ENCODE measurements around the gene CARNS1. TPM values are rescaled to one million over a fixed set of nuclear protein-coding genes. Genes with fewer than 3 reads are reported as not detected.

The CARNS1 gene
- total and polyA plus RNA-seq, 10 donors = 1.0 to 4.4 (median 2.0) TPM

- 70 to 88% (median 82%) methylated on average over 2 to 5 of the region's 5 CpGs for WGBS, 5 donors
- Histone ChIP-seq H3K27me3 (replicated peaks in 1 of 7) (no peaks in the 10 kb centered on the region), H3K9me3 (no peaks in the 10 kb centered on the region), H3K27ac (peak overlapping the region in 6 of 8 donors; percentile 91 to 98 (median 96)), H3K36me3 (peaks cover 0 to 11% (median 0%) of the 10 kb centered on the region in 6 donors), H3K4me1 (peaks cover 27 to 86% (median 62%) of the 10 kb centered on the region in 6 donors), H3K4me3 (no peak overlapping the region)
- intact Hi-C loops (cut with DNase I; ENCODE audit: low total_unique reads) = no loop called here
- TF ChIP-seq, protein P1, sequence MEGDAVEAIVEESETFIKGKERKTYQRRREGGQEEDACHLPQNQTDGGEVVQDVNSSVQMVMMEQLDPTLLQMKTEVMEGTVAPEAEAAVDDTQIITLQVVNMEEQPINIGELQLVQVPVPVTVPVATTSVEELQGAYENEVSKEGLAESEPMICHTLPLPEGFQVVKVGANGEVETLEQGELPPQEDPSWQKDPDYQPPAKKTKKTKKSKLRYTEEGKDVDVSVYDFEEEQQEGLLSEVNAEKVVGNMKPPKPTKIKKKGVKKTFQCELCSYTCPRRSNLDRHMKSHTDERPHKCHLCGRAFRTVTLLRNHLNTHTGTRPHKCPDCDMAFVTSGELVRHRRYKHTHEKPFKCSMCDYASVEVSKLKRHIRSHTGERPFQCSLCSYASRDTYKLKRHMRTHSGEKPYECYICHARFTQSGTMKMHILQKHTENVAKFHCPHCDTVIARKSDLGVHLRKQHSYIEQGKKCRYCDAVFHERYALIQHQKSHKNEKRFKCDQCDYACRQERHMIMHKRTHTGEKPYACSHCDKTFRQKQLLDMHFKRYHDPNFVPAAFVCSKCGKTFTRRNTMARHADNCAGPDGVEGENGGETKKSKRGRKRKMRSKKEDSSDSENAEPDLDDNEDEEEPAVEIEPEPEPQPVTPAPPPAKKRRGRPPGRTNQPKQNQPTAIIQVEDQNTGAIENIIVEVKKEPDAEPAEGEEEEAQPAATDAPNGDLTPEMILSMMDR (IDR thresholded peaks at IDR 0.05 in 8 of 11, conservative IDR thresholded peaks at IDR 0.05 in 3 of 11) = no peak
- peak in 1 of 3 donors; percentile 13 for TF ChIP-seq POLR2AphosphoS5 (IDR thresholded peaks at IDR 0.05)
- no peak for DNase-seq
Measured at GRCh38 chr11:67466367-67466766, 50.9 kb downstream of the CARNS1 start.

- WGBS, 5 donors = 79 to 81% (median 80%) methylated on average over 11 of the region's 11 CpGs
- DNase-seq = no peak
- H3K9me3 ChIP-seq = no peaks in the 10 kb centered on the region
- peak in 1 of 3 donors; percentile 22 for TF ChIP-seq POLR2AphosphoS5 (IDR thresholded peaks at IDR 0.05)
- TF ChIP-seq POLR2A (IDR thresholded peaks at IDR 0.05) = no peak
- TF ChIP-seq, protein P1 (IDR thresholded peaks at IDR 0.05 in 8 of 11, conservative IDR thresholded peaks at IDR 0.05 in 3 of 11) = no peak
- peak overlapping the region in 5 of 8 donors; percentile 94 to 98 (median 96) for H3K27ac ChIP-seq
- peaks cover 0 to 11% (median 0%) of the 10 kb centered on the region in 6 donors for H3K36me3 ChIP-seq
- intact Hi-C loops (cut with DNase I; ENCODE audit: low total_unique reads) = no loop called here
- peaks cover 27 to 79% (median 62%) of the 10 kb centered on the region in 6 donors for H3K4me1 ChIP-seq
- peak overlapping the region in 2 of 8 donors; percentile 95 to 99 for H3K4me3 ChIP-seq
- H3K27me3 ChIP-seq (replicated peaks in 1 of 7) = no peaks in the 10 kb centered on the region
Measured at GRCh38 chr11:67466962-67467771, 51.7 kb downstream of the CARNS1 start.

DNA sequence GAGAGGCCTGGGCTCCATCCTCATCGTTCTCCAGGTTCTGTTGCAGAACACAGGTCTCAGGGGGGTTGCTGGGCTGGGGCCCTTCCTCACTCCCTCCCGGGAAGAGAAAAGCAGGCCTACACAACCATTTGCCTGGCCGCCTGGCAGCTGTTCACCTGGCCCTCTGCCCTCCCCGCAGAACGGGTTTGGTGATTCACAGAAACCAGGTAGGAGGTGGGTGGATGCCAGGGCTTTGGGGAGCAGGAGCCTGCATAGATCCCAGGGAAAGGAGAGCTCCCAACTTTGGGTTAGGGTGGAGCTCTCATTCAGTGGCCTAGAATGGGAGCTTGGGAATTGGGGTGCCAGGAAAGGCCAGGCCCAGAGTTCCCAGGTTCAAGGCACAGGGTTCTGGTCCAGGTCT is 52.6 kb downstream of the CARNS1 start:
- intact Hi-C loops (cut with DNase I; ENCODE audit: low total_unique reads) = no loop called here
- DNase-seq = no peak

DNA sequence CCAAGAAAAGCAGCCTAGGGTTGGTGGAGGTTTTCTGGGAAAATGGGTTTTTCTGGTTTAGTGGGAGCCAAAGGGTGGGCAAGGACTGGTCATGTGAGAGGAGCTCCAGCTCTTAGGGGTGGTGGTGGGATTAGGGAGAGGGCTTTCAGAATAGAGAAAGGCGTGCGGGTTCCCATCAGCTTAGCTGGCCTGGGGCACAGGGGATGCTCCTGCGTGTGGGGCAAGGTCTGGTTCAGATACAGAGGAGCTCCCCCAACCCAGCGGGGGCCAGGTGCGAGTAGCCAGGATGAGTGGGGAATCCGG is 52.9 kb downstream of the CARNS1 start:
- peaks cover 27 to 67% (median 59%) of the 10 kb centered on the region in 6 donors for H3K4me1 ChIP-seq

More for the DNA sequence above, 52.6 kb downstream of the CARNS1 start:
- peak overlapping the region; percentile 71 to 98 (median 92) for H3K27ac ChIP-seq
- H3K9me3 ChIP-seq = no peaks in the 10 kb centered on the region
- TF ChIP-seq POLR2AphosphoS5 (IDR thresholded peaks at IDR 0.05) (no peak), POLR2A (IDR thresholded peaks at IDR 0.05) (no peak)
- TF ChIP-seq, protein P1 (IDR thresholded peaks at IDR 0.05 in 8 of 11, conservative IDR thresholded peaks at IDR 0.05 in 3 of 11) = no peak
- H3K4me3 ChIP-seq = peak overlapping the region; percentile 94 to 99 (median 95)
- no peaks in the 10 kb centered on the region for H3K27me3 ChIP-seq (replicated peaks in 1 of 7)
- peaks cover 0 to 11% (median 0%) of the 10 kb centered on the region in 6 donors for H3K36me3 ChIP-seq
- 45 to 67% (median 58%) methylated on average over 5 of the region's 5 CpGs for WGBS, 5 donors
- peaks cover 27 to 70% (median 62%) of the 10 kb centered on the region in 6 donors for H3K4me1 ChIP-seq

More for the DNA sequence above, 52.9 kb downstream of the CARNS1 start:
- H3K4me3 ChIP-seq = peak overlapping the region; percentile 94 to 99 (median 95)
- H3K27ac ChIP-seq = peak overlapping the region; percentile 71 to 98 (median 92)
- 3 to 8% (median 4%) methylated on average over 5 to 6 of the region's 6 CpGs for WGBS, 5 donors
- H3K27me3 ChIP-seq (replicated peaks in 1 of 7) = no peaks in the 10 kb centered on the region
- no peak for DNase-seq
- intact Hi-C loops (cut with DNase I; ENCODE audit: low total_unique reads) = no loop called here
- H3K9me3 ChIP-seq = no peaks in the 10 kb centered on the region
- peaks cover 0 to 11% (median 0%) of the 10 kb centered on the region in 6 donors for H3K36me3 ChIP-seq
- TF ChIP-seq, protein P1 (IDR thresholded peaks at IDR 0.05 in 8 of 11, conservative IDR thresholded peaks at IDR 0.05 in 3 of 11) = no peak
- no peak for TF ChIP-seq POLR2A (IDR thresholded peaks at IDR 0.05)
- no peak for TF ChIP-seq POLR2AphosphoS5 (IDR thresholded peaks at IDR 0.05)

All from spleen (tissue), 11 donors.